HepG2 (cell line): ENCODE results near the gene LST1. TPM values are rescaled to one million over a fixed set of nuclear protein-coding genes. Genes with fewer than 3 reads are reported as not detected.

Experiments used
- ATAC-seq: fragments of 200-7000 bp; cut with Tn5 transposase; 3 replicates; pipeline ENCODE4 v1.9.1; 2020; ENCODE audit warnings: mild to moderate bottlenecking, moderate library complexity
- BruUV-seq: library from RNA; stranded (reverse); fragments of 400-500 nt; replicated peaks from 2 replicates; lab custom pipeline; 2021; lab: Mats Ljungman, UMichigan
- CTCF ChIA-PET: fragments of 300-600 bp; formaldehyde crosslinking; extraction: SDS; loops from one replicate; lab custom pipeline; 2021; ENCODE audit warnings: low total read pairs, inconsistent platforms, low intra/inter-chr PET ratio; lab: Yijun Ruan, JAX
- POLR2A ChIA-PET: fragments of 350-600 bp; sonication (Branson Sonifier 250); formaldehyde crosslinking; loops from one replicate; lab custom pipeline; 2020; ENCODE audit warnings: antibody characterized with exemption, inconsistent platforms; lab: Yijun Ruan, JAX
- DNase-seq: peaks from one replicate; pipeline ENCODE4 v3.0.0-alpha.2; 2015; ENCODE audit warnings: low spot score
- FAIRE-seq: peaks from 3 replicates; lab custom pipeline; 2011; peaks lifted over from hg19 to GRCh38; lab: Jason Lieb, UNC
- H2AFZ ChIP-seq: one replicate; pipeline ENCODE4 v1.6.1; 2011; ENCODE audit warnings: low read length, inconsistent platforms
- H3K27ac ChIP-seq: fragments of 300-600 bp; 3 replicates; pipeline ENCODE4 v1.8.0; 2011; ENCODE audit warnings: mixed run types, mild to moderate bottlenecking, mixed read lengths, low read length, inconsistent platforms; ENCODE audit not compliant: insufficient read depth; ENCODE audit errors: extremely low read length
- H3K27me3 ChIP-seq, 2 experiments: fragments of 200-600 bp in 1 of 2; 2 replicates in 1 of 2; 3 replicates in 1 of 2; pipeline versions ENCODE4 v1.6.0 to v1.8.0; 2011; ENCODE audit warnings: low read length in 2 of 2, mild to moderate bottlenecking in 2 of 2, moderate library complexity in 2 of 2, inconsistent platforms in 1 of 2; ENCODE audit not compliant: insufficient read depth in 2 of 2, control insufficient read depth in 1 of 2
- H3K36me3 ChIP-seq, 2 experiments: fragments of 200-600 bp in 1 of 2; replicated peaks in 1 of 2; 2 replicates in 1 of 2; 3 replicates in 1 of 2; pipeline versions ENCODE4 v1.5.1 to v1.8.0; 2011; ENCODE audit warnings: low read length in 2 of 2, inconsistent platforms in 1 of 2; ENCODE audit not compliant: insufficient read depth in 2 of 2, control insufficient read depth in 1 of 2
- H3K4me1 ChIP-seq: 2 replicates; pipeline ENCODE4 v1.5.1; 2012; ENCODE audit warnings: low read length, inconsistent platforms; ENCODE audit not compliant: insufficient read depth
- H3K4me2 ChIP-seq: 2 replicates; pipeline ENCODE4 v1.6.0; 2011; ENCODE audit warnings: low read depth, low read length, inconsistent platforms
- H3K4me3 ChIP-seq, 3 experiments: fragments of 200-600 bp in 1 of 3; sonication (generic), shearing (Covaris generic) in 1 of 3; replicated peaks in 1 of 3; 2 replicates each; pipeline ENCODE4 v1.5.1; 2011 to 2016; ENCODE audit warnings: low read length in 3 of 3, inconsistent platforms in 2 of 3, low read depth in 2 of 3, mild to moderate bottlenecking in 2 of 3, control low read depth in 1 of 3, mixed read lengths in 1 of 3; ENCODE audit not compliant: insufficient read depth in 1 of 3
- H3K79me2 ChIP-seq: one replicate; pipeline ENCODE4 v1.6.1; 2011; ENCODE audit warnings: low read length, inconsistent platforms; ENCODE audit not compliant: insufficient read depth
- H3K9ac ChIP-seq: 2 replicates; pipeline ENCODE4 v1.6.0; 2011; ENCODE audit warnings: mild to moderate bottlenecking, low read depth, low read length, inconsistent platforms; ENCODE audit not compliant: insufficient read depth
- H3K9me3 ChIP-seq: 2 replicates; pipeline ENCODE4 v1.5.1; 2012; ENCODE audit warnings: mild to moderate bottlenecking, low read length
- H4K20me1 ChIP-seq: 2 replicates; pipeline ENCODE4 v1.6.0; 2011; ENCODE audit warnings: inconsistent platforms, mild to moderate bottlenecking, low read length, moderate library complexity; ENCODE audit not compliant: insufficient read depth
- AGO2 ChIP-seq: fragments of 200-400 bp; formaldehyde crosslinking; optimal IDR thresholded peaks from 2 replicates; pipeline ENCODE3; 2017; ENCODE audit warnings: mild to moderate bottlenecking, low read depth, low read length, moderate library complexity
- ATM ChIP-seq: fragments of 450-650 bp; IDR thresholded peaks from 2 replicates; pipeline ENCODE4 v1.7.1; 2017; ENCODE audit warnings: mild to moderate bottlenecking, borderline replicate concordance
- NR0B2 ChIP-seq: sonication (generic); formaldehyde crosslinking; IDR thresholded peaks from 2 replicates; pipeline ENCODE4 v1.4.0; 2020; ENCODE audit warnings: mild to moderate bottlenecking, missing genetic modification reagents
- PRDM4 ChIP-seq: sonication (generic); formaldehyde crosslinking; IDR thresholded peaks from 2 replicates; pipeline ENCODE4 v1.9.0; 2021; ENCODE audit warnings: missing genetic modification reagents, borderline replicate concordance
- ZNF205 ChIP-seq: IDR thresholded peaks from 2 replicates; pipeline ENCODE4 v1.6.1; 2018; ENCODE audit warnings: missing biosample characterization, missing genetic modification reagents
- WGBS: methylation state at CpG from one replicate; pipeline ENCODE4 v1.1.6; 2017; ENCODE audit warnings: low lambda C conversion rate; 5-methylcytosine and 5-hydroxymethylcytosine counted together
- in situ Hi-C: cut with HindIII; loops from 2 replicates; pipeline ENCODE4 v1.10.0; 2017; ENCODE audit warnings: low pct_unique_long_range_greater_than_20kb; ENCODE audit not compliant: extremely low pct_ligation_motif_present
- intact Hi-C: fragments of 100-400 bp; cut with micrococcal nuclease; formaldehyde crosslinking; loops from one replicate; pipeline ENCODE4 v1.10.0; 2022; ENCODE audit not compliant: unreplicated experiment
- polyA plus RNA-seq, 8 experiments: library from polyadenylated mRNA; depleted of rRNA in 3 of 8; stranded (reverse) in 7 of 8; unstranded in 1 of 8; fragments of >200 nt; fragmentation: Illumina TruSeq in 4 of 8; extraction: Trizol in 4 of 8; gene quantifications; 2 replicates each; pipeline versions ENCODE4 v1.2.1 to v1.2.3, GENCODE V29; 2011 to 2016; ENCODE audit warnings: low read depth in 4 of 8, missing spikeins in 1 of 8, mixed read lengths in 1 of 8; ENCODE audit not compliant: insufficient read depth in 1 of 8
- total RNA-seq, 5 experiments: library from RNA; depleted of rRNA; stranded (reverse); fragments of >200 nt; fragmentation: Illumina TruSeq; extraction: Trizol; gene quantifications; 2 replicates each; pipeline ENCODE4 v1.2.3, GENCODE V29; 2016; ENCODE audit warnings: low read depth in 1 of 5

Gene LST1
- total and polyA plus RNA-seq, 2 of the 13 experiments (the other 11 are each of a cell fraction or from before 2014, with no cell fraction given), result not detected

GRCh38 chr6:31558318-31558625 lies 27.8 kb upstream of the LST1 start:
- POLR2A ChIA-PET, result no interaction called here
- Histone ChIP-seq H3K4me3 (no peak overlapping the region), H3K4me1 (no peaks in the 10 kb centered on the region), H3K27me3 (no peaks in the 10 kb centered on the region), H3K9ac (no peak overlapping the region)
- in situ Hi-C loops (no loop called here), intact Hi-C loops (no loop called here)
- ATAC-seq (no peak), DNase-seq (no peak)
- WGBS, result 93% methylated on average over 8 of the region's 8 CpGs
- TF ChIP-seq PRDM4 (CRISPR knock-in tag), result no peak
- TF ChIP-seq AGO2, result peak; percentile 65
- TF ChIP-seq ATM, result no peak
- no peak for TF ChIP-seq ZNF205 (CRISPR knock-in tag)
- TF ChIP-seq, all 625 proteins: peak for 1
- Histone ChIP-seq H3K79me2 (no peaks in the 10 kb centered on the region), H3K9me3 (no peaks in the 10 kb centered on the region), H3K27ac (no peak overlapping the region), H3K36me3 (peaks cover 21 to 47% of the 10 kb centered on the region in 2 experiments; a peak in 4 of 5 replicates), H3K4me2 (no peak overlapping the region), H4K20me1 (no peaks in the 10 kb centered on the region), H2AFZ (no peak overlapping the region)
- CTCF ChIA-PET, result no interaction called here
- no peak for FAIRE-seq
- BruUV-seq, result no TSS peak

GRCh38 chr6:31558631-31559500 lies 27.2 kb upstream of the LST1 start:
- Histone ChIP-seq H3K4me3 (no peak overlapping the region), H3K4me1 (no peaks in the 10 kb centered on the region), H4K20me1 (no peaks in the 10 kb centered on the region), H3K27me3 (no peaks in the 10 kb centered on the region), H3K9ac (no peak overlapping the region), H3K36me3 (peaks cover 21 to 42% of the 10 kb centered on the region in 2 experiments; a peak in 4 of 5 replicates), H3K4me2 (no peak overlapping the region), H2AFZ (no peak overlapping the region), H3K27ac (no peak overlapping the region), H3K79me2 (no peaks in the 10 kb centered on the region), H3K9me3 (no peaks in the 10 kb centered on the region)
- TF ChIP-seq AGO2, result peak; percentile 4
- no peak for TF ChIP-seq NR0B2
- no TSS peak for BruUV-seq
- intact Hi-C loops (no loop called here), in situ Hi-C loops (no loop called here)
- WGBS, result 96% methylated on average over 14 of the region's 14 CpGs
- POLR2A ChIA-PET, result no interaction called here
- no peak for FAIRE-seq
- ATAC-seq, result no peak
- DNase-seq, result no peak
- CTCF ChIA-PET, result no interaction called here
